T-helper 17 cell (primary cell): Measurements from ENCODE around the gene INTS1. TPM values are rescaled to one million over a fixed set of nuclear protein-coding genes. Genes with fewer than 3 reads are reported as not detected.
A peak's percentile ranks its signal among the peaks of the same experiment; 100 is the strongest.

Experiments
- ATAC-seq: fragments of 150-1000 bp; cut with Tn5 transposase; 2 replicates; pipeline ENCODE4 v1.10.0; 2021; ENCODE audit warnings: mild to moderate bottlenecking, moderate library complexity
- DNase-seq, 3 donors: peaks; one replicate each; pipeline versions ENCODE4 v3.0.0 to v3.0.0-alpha.2; 2020 to 2021
- H3K9me3 ChIP-seq: one replicate; pipeline ENCODE4 v1.7.0; 2013; ENCODE audit warnings: low read length, mild to moderate bottlenecking; ENCODE audit not compliant: control insufficient read depth, poor library complexity, severe bottlenecking
- H3K27ac Mint-ChIP-seq: one replicate; pipeline ENCODE4 v1.8.0; 2022; ENCODE audit warnings: mild to moderate bottlenecking, moderate library complexity, mixed read lengths
- H3K27me3 Mint-ChIP-seq: one replicate; pipeline ENCODE4 v1.8.0; 2022; ENCODE audit warnings: mixed read lengths
- H3K36me3 Mint-ChIP-seq: one replicate; pipeline ENCODE4 v1.8.0; 2022; ENCODE audit warnings: low read depth, mixed read lengths
- H3K4me1 Mint-ChIP-seq: one replicate; pipeline ENCODE4 v1.8.0; 2022; ENCODE audit warnings: mild to moderate bottlenecking, mixed read lengths
- H3K4me3 Mint-ChIP-seq: one replicate; pipeline ENCODE4 v1.8.0; 2022; ENCODE audit warnings: mild to moderate bottlenecking, moderate library complexity, mixed read lengths
- total RNA-seq, 4 donors: library from RNA in 2 of 4; stranded (reverse) in 2 of 4; gene quantifications; one replicate each; pipeline ENCODE4 v1.2.3 and lab custom pipeline; 2022 to 2026

Gene INTS1
- total RNA-seq, 2 donors from 2014 or later, result 88.2 to 89.4 TPM

DNA sequence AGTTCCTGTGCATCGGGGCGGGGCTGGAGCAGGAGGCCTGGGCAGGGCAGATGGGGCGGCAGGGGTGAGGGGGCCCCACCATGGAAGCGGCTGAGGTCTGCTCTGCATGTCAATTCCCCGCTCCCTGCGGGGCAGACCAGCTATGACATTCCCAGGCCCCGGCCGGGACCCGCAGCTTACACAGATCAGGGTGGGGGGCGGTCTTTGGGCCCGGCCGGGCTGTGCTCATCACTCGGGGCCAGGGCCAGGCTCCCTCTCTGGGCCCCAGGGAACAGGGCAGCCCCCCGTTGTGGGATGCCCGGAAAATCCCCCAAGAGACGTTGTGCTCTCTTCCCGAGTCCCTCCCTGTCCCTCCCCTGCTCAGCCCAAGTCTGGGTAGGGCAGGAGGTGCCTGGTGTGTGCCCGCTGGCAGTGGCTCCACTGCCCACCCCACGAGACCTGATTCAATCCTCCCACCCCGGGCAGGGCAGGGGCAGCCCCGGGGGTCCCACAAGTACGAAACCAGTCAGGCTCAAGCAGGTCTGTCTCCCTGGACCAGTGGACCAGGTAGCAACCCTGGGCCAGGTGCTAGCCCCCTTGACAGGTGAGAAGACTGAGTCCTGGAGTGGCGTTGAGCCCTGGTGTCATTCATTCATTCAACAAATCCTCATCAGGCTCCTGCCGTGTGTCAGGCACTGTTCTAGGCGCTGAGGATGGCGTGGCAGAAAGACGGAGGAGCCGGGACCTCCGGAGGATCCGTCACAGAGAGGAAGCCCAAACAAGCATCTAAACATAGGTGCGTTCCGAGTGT lies 73.9 kb downstream of the INTS1 start:
- DNase-seq (no peak), ATAC-seq (no peak)
- H3K36me3 Mint-ChIP-seq, result peaks cover 2% of the 10 kb centered on the region
- H3K27me3 Mint-ChIP-seq, result peaks cover 6% of the 10 kb centered on the region
- no peaks in the 10 kb centered on the region for H3K9me3 ChIP-seq
- no peak overlapping the region for H3K27ac Mint-ChIP-seq
- no peak overlapping the region for H3K4me3 Mint-ChIP-seq
- peaks cover 4% of the 10 kb centered on the region for H3K4me1 Mint-ChIP-seq

DNA sequence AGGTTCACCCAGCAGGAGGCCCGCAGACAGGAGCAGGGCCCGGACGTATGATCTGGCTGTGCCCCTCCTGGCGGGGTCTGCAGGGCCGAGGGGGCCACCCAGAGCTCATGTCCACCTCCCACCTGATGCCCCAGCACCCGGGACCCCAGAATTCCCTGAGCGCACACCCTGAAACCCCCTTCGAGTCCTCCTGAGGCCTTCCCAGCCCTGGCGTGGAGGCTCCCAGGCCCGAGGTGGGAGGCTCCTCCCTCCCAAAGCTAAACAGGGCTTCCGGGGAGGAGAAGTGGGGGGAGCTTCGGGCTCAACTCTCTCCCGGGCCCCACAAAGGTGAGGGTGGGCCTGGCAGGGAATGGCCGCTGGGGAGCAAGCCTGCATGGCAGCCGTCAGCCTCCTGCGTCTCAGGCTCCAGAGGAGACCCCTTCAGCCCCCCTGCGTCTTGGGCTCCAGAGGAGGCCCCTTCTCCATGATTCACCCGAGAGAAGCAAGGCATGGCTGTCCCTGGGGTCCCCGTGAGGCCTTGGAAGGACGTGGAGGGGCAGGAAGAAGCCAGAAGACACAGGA lies 75.2 kb downstream of the INTS1 start:
- ATAC-seq (no peak), DNase-seq (no peak)
- H3K27ac Mint-ChIP-seq, result no peak overlapping the region
- no peaks in the 10 kb centered on the region for H3K9me3 ChIP-seq
- peaks cover 2% of the 10 kb centered on the region for H3K36me3 Mint-ChIP-seq
- H3K4me3 Mint-ChIP-seq, result no peak overlapping the region
- peaks cover 6% of the 10 kb centered on the region for H3K27me3 Mint-ChIP-seq
- peaks cover 4% of the 10 kb centered on the region for H3K4me1 Mint-ChIP-seq

DNA sequence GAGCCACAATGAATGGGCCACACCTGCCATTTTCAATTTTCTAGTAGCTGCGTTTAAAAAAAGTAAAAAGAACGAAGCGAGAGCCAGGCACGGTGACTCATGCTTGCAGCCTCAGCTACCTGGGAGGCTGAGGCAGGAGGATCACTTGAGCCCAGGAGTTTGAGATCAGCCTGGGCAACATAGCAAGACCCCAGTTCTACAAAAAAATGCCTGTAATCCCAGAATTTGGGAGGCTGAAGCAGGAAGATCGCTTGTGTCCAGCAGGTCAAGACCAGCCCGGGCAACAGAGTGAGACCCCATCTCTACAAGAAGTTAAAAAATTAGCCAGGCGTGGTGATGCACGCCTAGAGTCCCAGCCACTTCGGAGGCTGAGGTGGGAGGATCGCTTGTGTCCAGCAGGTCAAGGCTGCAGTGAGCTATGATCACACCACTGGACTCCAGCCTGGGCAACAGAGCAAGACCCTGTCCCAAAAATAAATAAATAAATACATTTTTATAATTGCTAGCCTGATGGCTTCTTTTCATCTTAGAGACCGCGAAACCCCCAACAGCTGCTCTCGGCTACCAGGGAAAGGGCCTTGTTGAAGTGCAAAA lies 77.0 kb downstream of the INTS1 start:
- Mint-ChIP-seq H3K27me3 (peaks cover under 1% of the 10 kb centered on the region), H3K4me3 (no peak overlapping the region), H3K36me3 (peaks cover 5% of the 10 kb centered on the region), H3K4me1 (no peaks in the 10 kb centered on the region), H3K27ac (no peak overlapping the region)
- ATAC-seq (no peak), DNase-seq (no peak)
- no peaks in the 10 kb centered on the region for H3K9me3 ChIP-seq

DNA sequence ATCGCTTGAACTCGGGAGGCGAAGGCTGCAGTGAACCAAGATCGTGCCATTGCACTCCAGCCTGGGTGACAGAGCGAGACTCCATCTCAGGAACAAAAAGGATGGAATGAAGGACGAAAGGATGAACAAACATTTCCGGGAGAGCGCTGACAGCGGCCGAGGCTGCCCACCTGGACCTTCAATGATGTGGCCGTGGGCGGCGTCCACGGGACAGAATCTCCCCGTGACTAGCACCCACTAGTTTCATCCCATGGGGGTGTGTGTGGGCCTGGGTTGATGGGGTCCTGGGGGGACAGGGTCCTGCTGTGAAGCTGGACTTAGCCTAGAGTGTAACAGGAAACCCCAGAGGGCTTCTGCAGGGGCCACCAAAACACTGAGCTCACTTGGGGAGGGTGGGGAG lies 77.7 kb downstream of the INTS1 start:
- no peaks in the 10 kb centered on the region for H3K9me3 ChIP-seq
- Mint-ChIP-seq H3K4me3 (no peak overlapping the region), H3K27ac (no peak overlapping the region), H3K4me1 (no peaks in the 10 kb centered on the region), H3K27me3 (no peaks in the 10 kb centered on the region), H3K36me3 (peaks cover 5% of the 10 kb centered on the region)
- ATAC-seq (no peak), DNase-seq (no peak)

DNA sequence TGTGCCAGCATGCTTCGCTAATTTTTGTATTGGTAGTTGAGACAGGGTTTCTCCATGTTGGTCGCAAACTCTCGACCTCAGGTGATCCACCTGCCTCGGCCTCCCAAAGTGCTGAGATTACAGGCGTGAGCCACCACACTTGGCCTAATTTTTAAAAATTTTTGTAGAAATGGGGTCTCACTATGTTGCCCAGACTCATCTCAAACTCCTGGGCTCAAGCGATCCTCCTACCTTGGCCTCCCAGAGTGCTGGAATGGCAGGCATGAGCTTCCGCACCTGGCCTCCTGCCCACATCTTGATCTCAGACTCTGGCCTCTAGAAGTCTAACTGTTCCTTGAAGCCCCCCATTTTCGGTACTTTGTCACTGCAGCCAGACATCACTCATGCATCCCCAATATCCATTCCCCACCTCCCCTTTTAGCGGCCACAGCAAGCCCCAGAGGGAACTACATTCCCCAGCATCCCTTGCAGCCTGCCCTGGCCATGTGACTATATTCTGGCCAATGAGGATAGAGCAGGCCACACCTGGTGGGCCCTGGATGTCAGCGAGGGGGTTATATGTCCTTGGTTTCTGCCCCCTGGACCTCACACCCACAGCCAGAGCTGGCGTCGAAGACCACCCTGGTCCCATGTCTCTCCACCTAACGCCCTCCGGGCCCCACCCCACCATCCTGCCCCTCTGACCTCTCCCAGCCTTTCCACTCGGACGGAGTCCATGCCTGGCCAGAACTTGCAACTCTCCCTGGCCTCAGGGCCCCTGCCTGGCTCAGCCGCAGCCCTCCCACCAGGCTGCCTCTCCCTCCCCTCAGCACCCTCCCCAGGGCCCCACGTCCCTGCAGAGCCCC lies 78.7 kb downstream of the INTS1 start:
- Mint-ChIP-seq H3K27ac (no peak overlapping the region), H3K36me3 (peaks cover 5% of the 10 kb centered on the region), H3K4me1 (no peaks in the 10 kb centered on the region), H3K27me3 (no peaks in the 10 kb centered on the region), H3K4me3 (no peak overlapping the region)
- H3K9me3 ChIP-seq, result no peaks in the 10 kb centered on the region
- DNase-seq (no peak), ATAC-seq (peak; percentile 46)

DNA sequence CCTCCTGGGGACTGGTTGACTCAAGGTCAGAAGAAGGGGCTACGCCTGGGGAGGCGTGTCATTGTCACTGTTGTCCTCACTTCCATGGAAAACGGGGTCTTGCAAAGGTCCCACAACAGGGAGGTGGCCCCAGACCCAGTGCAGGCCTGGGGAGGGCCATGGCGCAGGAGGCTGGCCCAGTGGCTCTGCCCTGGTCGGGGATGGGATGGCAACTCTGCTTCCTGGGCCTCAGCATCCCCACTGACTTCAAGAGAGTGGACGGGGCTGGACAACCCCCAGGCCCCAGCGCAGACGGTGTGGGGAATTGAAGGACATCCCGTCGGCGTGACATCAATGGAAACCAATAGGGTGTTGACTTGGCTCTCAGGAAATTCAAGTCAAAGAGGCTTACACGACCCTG lies 80.1 kb downstream of the INTS1 start:
- no peaks in the 10 kb centered on the region for H3K27me3 Mint-ChIP-seq
- no peak for DNase-seq
- peaks cover 5% of the 10 kb centered on the region for H3K36me3 Mint-ChIP-seq
- no peaks in the 10 kb centered on the region for H3K9me3 ChIP-seq
- H3K27ac Mint-ChIP-seq, result no peak overlapping the region
- peaks cover 2% of the 10 kb centered on the region for H3K4me1 Mint-ChIP-seq
- ATAC-seq, result no peak
- no peak overlapping the region for H3K4me3 Mint-ChIP-seq

DNA sequence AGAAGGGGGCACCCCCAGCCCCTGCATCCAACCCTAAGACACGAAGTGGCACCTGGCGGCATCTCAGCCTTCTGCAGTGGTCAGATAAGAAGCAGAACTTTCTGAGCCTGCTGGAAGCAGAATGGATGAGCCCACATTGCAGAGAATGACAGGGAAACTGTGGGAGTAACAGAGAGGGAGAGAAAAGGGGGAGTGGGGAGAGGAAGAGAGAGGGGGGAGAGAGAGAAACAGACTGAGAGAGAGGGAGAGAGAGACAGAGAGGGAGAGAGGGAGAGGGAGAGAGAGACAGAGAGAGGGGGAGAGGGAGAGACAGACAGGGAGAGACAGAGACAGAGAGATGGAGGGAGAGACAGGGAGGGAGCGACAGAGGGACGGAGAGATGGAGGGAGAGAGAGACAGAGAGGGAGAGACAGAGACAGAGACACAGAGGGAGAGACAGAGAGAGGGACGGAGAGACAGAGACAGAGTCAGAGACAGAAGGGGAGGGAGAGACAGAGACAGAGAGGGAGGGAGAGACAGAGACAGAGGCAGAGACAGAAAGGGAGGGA lies 80.9 kb downstream of the INTS1 start:
- Mint-ChIP-seq H3K4me1 (peaks cover 6% of the 10 kb centered on the region), H3K36me3 (peaks cover 5% of the 10 kb centered on the region), H3K27me3 (no peaks in the 10 kb centered on the region), H3K27ac (no peak overlapping the region), H3K4me3 (no peak overlapping the region)
- ATAC-seq, result no peak
- no peak for DNase-seq
- H3K9me3 ChIP-seq, result no peaks in the 10 kb centered on the region

DNA sequence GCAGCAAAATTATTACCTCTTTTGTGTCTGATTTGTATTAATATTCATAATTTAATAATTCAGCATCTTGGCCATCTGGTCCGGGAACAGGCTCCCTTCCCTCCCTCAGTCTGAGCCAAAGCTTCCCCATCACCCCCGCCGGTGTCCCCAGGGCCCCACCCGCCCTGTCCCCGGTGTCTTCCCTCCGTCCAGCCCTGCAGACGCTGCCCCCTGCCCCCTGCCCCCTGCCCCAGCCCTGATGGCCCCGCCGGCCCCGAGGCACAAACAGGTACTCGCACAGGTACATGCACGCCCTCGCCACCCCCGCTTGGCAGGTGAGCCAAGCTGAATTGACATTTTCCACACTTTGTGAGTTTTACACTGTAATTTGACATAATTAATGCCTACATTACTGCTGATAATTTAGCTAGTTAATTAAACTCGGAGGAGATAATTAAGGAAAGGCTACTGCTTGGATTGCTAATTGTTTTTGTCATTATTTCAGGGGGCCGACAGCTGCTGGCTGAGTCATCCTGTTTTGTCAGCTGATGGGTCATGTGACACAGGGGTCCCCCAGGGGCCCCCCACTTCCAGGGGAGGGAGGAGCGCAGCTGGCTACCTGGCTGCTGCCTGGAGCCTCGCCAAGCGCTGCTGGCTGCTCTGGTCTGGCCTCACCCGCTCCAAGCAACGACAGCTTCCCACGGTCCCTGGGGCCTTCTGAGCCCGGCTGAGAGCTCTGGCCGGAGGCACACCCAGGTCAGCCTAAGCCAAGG lies 81.5 kb downstream of the INTS1 start:
- H3K9me3 ChIP-seq, result no peaks in the 10 kb centered on the region
- no peak overlapping the region for H3K27ac Mint-ChIP-seq
- no peaks in the 10 kb centered on the region for H3K27me3 Mint-ChIP-seq
- H3K4me3 Mint-ChIP-seq, result no peak overlapping the region
- DNase-seq (no peak), ATAC-seq (no peak)
- H3K4me1 Mint-ChIP-seq, result peaks cover 11% of the 10 kb centered on the region
- H3K36me3 Mint-ChIP-seq, result peaks cover 5% of the 10 kb centered on the region

DNA sequence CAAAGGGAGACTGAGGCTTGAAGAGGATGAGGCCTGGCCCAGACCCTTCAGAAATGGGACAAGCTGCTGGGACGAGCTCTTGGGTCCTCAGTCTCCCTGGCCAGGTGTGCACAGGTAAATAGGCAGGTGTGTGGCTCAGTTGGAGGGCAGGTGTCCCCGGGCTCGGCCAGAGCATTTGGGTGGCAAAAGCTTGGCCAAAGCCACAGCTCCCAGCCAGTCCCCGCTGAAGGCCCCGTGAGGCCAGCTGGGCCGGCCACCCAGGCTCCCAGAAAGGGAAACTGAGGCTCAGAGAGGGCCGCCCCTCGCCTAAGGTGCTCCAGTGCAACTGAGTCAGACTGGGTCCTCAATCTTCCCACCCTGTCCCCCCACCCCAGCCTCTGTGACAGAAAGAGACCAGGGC lies 82.2 kb downstream of the INTS1 start:
- Mint-ChIP-seq H3K4me1 (peaks cover 18% of the 10 kb centered on the region), H3K4me3 (no peak overlapping the region)

DNA sequence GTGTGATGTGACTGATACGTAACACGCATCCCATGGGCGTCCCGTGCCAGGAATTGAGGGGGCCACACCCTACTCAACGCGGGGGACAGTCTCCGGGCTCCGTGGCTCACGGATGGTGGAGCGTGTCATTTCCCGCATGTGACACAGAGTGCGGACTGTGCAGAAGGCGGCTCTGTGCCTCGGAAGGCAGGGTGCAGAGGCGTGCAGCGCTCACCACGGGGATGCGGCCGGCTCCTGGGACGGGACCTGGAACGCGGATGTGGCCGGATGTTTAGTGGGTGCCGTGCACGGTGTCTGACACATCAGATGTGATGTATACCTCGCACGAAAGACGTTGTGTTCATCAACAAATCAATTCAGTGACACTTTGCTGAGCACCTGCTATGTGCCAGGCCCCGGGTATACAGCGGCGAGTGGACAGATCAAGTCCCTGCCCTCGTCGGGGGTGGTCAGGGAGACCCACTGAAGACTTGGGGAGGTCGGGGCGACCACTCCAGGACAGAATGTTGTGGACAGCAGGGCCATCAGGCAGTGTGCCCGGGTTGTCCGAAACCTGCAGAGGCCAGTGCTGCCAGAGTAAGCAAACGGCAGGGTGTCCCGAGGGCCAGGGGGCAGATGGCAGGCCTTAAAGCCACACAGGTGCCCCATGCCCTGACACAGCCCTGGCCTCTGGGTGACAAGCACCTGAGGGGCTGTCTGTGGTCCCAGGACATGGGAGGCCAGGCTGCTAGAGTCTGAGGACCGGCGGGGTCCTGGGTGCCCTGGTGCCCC lies 83.0 kb downstream of the INTS1 start:
- Mint-ChIP-seq H3K27me3 (no peaks in the 10 kb centered on the region), H3K4me1 (peaks cover 19% of the 10 kb centered on the region), H3K27ac (no peak overlapping the region), H3K36me3 (peaks cover 5% of the 10 kb centered on the region), H3K4me3 (no peak overlapping the region)
- ATAC-seq (no peak), DNase-seq (no peak)
- no peaks in the 10 kb centered on the region for H3K9me3 ChIP-seq

More for the DNA sequence above, 82.2 kb downstream of the INTS1 start:
- Mint-ChIP-seq H3K27me3 (no peaks in the 10 kb centered on the region), H3K27ac (no peak overlapping the region), H3K36me3 (peaks cover 5% of the 10 kb centered on the region)
- no peaks in the 10 kb centered on the region for H3K9me3 ChIP-seq
- no peak for ATAC-seq
- DNase-seq, result no peak
